CD4-positive, alpha-beta T cell treated with Interferon alpha-2 for 1 hour (primary cell): Measurements from ENCODE around the gene NBPF20.
A peak's percentile ranks its signal among the peaks of the same experiment; 100 is the strongest.
"Not testable (repeated sequence)": the region's sequence is repeated elsewhere in the genome, so short reads cannot be mapped to it uniquely, and the experiment has no call there.

Experiments
- DNase-seq, 2 donors: peaks; one replicate each; pipeline ENCODE4 v3.0.0-alpha.2; 2020 to 2022

The NBPF20 gene

GRCh38 chr1:145424612-145425435 lies 579 bp downstream of the NBPF20 start:
- peak; percentile 29 to 60 for DNase-seq

DNA sequence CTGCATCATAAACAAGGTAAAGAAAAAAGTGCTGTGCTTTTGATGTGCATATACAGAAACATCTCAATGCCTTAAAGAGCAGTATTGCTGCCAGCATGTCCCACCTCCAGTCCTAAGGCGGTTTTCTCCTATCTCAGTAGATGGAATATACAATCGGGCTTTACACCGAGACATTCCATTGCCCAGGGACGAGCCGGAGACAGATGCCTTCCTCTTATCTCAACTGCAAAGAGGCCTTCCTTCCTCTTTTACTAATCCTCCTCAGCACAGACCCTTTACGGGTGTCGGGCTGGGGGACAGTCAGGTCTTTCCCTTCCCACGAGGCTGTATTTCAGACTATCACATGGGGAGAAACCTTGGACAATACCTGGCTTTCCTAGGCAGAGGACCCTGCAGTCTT lies 10.3 kb downstream of the NBPF20 start:
- not testable (repeated sequence) for DNase-seq

- DNase-seq: not testable (repeated sequence)
These were observed 18.1 kb downstream of the NBPF20 start for GRCh38 chr1:145407266-145407665.

- not testable (repeated sequence) for DNase-seq
These were observed 20.5 kb downstream of the NBPF20 start for GRCh38 chr1:145404949-145405348.

- not testable (repeated sequence) for DNase-seq
These were observed 24.7 kb downstream of the NBPF20 start for GRCh38 chr1:145400701-145401100.
